Measurements from ENCODE around the gene CARD11.

Gene CARD11

GRCh38 chr7:3019801-3020200 is 23.9 kb downstream of the CARD11 start:
- no peak for DNase-seq

GRCh38 chr7:3013975-3014792 is 29.5 kb downstream of the CARD11 start:
- no peak for DNase-seq

GRCh38 chr7:3011211-3011852 is 32.3 kb downstream of the CARD11 start:
- DNase-seq, result no peak

GRCh38 chr7:3010161-3010560 is 33.5 kb downstream of the CARD11 start:
- no peak for DNase-seq

- no peak for DNase-seq
Measured at GRCh38 chr7:3009086-3009485, 34.6 kb downstream of the CARD11 start.

GRCh38 chr7:3008386-3008785 is 35.3 kb downstream of the CARD11 start:
- no peak for DNase-seq

GRCh38 chr7:3007696-3008095 is 36.0 kb downstream of the CARD11 start:
- DNase-seq, result no peak

- no peak for DNase-seq
Measured at GRCh38 chr7:3005257-3005656, 38.4 kb downstream of the CARD11 start.

- no peak for DNase-seq
Measured at GRCh38 chr7:3003936-3004335, 39.7 kb downstream of the CARD11 start.

GRCh38 chr7:3002631-3003030 is 41.0 kb downstream of the CARD11 start:
- DNase-seq, result no peak

GRCh38 chr7:3000566-3000965 is 43.1 kb downstream of the CARD11 start:
- DNase-seq, result no peak

GRCh38 chr7:2999078-2999500 is 44.6 kb downstream of the CARD11 start:
- DNase-seq, result no peak

- no peak for DNase-seq
Measured at GRCh38 chr7:2997014-2997413, 46.7 kb downstream of the CARD11 start.

- DNase-seq, result no peak
Measured at GRCh38 chr7:2996141-2996540, 47.5 kb downstream of the CARD11 start.

GRCh38 chr7:2993868-2994267 is 49.8 kb downstream of the CARD11 start:
- no peak for DNase-seq

GRCh38 chr7:2993396-2993795 is 50.3 kb downstream of the CARD11 start:
- DNase-seq, result no peak

- no peak for DNase-seq
Measured at GRCh38 chr7:2990949-2991470, 52.7 kb downstream of the CARD11 start.

GRCh38 chr7:2986561-2986960 is 57.1 kb downstream of the CARD11 start:
- no peak for DNase-seq

GRCh38 chr7:2985866-2986265 is 57.8 kb downstream of the CARD11 start:
- DNase-seq, result no peak

- no peak for DNase-seq
Measured at GRCh38 chr7:2984091-2984490, 59.6 kb downstream of the CARD11 start.

- no peak for DNase-seq
Measured at GRCh38 chr7:2983586-2983985, 60.1 kb downstream of the CARD11 start.

- no peak for DNase-seq
Measured at GRCh38 chr7:2982831-2983230, 60.8 kb downstream of the CARD11 start.

- no peak for DNase-seq
Measured at GRCh38 chr7:2982401-2982800, 61.3 kb downstream of the CARD11 start.

GRCh38 chr7:2981103-2981480 is 62.6 kb downstream of the CARD11 start:
- no peak for DNase-seq
